ENCODE data around the gene TFAM. TPM values are rescaled to one million over a fixed set of nuclear protein-coding genes. Genes with fewer than 3 reads are reported as not detected.

The TFAM gene
- polyA plus RNA-seq, 1 donor: 30.4 TPM

DNA sequence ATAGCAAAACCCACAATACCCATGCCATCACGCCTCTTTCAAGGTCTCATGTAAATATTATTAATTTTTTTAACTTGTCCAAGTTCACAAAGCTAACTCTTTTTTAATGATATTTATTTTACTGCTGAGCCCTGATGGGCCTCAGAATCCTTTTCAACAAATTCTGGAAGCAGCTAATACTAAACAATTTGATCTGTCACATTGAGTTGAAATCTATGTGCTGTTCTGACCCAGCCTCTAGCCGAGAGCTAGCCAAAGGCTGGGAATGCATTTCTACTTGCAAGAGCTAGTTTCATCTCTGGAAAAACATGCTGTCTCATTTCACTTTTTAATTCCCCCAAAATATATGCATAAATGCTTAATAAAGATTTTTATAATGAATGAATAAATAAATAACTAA lies 47.9 kb downstream of the TFAM start:
- DNase-seq (ENCODE audit: low read depth): no peak

DNA sequence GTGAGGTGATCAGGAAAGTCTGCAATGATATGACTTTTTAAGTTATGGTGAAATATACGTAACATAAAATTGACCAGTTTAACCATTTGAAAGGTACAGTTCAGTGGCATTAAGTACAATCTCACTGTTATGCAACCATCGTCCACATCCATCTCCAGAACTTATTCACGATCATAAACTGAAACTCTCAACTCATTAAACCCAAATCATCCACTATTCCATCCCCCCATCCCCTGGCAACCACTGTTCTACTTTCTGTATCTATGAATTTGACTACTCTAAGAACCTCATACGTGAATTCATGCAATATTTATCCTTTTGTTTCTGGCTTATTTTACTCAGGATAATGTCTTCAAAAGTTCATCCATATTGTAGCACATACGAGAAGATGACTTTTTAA lies 48.4 kb downstream of the TFAM start:
- no peak for DNase-seq (ENCODE audit: low read depth)

DNA sequence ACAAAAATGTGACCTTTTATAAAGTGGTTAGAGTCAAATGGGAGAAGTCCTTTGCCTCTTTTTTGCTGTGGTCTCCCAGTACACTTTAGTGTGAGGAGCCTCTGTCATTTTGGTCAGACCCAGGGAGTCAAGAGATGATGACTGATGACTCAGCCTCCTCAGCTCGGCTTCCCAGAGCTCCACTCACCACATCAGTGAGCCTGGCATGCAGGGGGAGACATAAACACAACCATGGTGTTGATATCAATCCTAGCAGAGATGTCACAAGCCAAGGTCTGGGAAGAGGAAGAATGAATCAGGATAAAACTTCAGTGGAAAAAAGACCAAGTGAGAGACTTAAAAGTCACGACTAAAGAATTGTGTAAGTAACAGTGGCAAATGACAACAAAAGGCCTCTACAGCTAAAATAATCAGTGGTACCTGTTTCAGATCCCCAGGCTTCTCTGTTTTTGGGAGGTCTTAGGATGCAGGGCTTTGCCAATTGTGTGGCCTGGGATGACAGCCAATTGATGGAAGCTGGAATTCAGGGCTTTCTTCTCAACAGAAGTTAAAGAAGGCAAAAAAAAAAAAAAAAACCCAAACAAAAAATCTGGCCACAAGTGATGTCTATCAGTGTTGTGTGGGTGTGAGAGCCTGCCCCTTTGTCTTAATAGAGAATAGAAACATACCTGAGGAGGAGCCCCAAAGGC lies 50.2 kb downstream of the TFAM start:
- DNase-seq (ENCODE audit: low read depth): no peak

DNA sequence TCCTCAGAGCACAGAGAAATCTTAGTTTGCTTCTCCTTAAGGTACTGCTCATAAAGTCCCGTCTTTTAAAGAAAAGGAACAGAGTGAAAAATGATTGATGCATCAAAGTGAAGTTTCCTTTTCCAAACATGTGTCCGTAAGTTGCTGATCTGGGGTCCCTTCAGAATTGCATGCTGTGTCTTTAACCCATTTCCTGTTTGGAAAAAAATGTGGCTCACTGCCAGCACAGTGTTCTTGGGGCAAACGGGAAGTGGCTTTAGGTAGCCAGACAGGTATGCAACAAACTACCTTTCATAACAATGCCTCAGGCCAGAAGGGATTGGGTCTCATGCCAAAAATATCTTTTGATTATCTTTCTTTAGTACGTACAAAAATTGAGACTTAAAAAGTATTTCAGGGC lies 50.9 kb downstream of the TFAM start:
- DNase-seq (ENCODE audit: low read depth): no peak

DNA sequence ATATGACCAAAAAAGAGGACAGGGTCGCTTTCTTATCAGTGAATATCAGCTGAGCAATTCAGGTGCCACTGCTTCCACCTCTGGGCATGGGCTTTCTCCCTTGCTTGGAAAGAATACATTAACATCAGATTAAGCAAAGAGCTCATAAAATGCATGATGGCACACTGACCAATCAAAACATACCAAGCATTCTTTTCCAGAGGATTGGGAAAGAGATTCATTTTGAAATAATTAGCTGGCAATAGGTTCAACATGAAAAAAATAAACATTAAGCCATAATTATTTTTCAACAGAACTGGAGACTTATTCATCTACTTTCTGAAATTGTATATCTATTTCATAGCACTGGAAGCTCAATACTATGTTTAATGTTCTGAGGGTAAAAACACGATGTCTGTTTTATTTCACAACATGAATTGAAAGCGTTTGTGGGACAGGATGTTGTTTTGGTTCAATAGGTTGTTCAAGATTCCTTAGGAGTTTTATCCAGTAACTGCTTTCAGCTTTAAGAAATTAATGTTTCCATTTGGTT lies 53.2 kb downstream of the TFAM start:
- DNase-seq (ENCODE audit: low read depth): no peak

DNA sequence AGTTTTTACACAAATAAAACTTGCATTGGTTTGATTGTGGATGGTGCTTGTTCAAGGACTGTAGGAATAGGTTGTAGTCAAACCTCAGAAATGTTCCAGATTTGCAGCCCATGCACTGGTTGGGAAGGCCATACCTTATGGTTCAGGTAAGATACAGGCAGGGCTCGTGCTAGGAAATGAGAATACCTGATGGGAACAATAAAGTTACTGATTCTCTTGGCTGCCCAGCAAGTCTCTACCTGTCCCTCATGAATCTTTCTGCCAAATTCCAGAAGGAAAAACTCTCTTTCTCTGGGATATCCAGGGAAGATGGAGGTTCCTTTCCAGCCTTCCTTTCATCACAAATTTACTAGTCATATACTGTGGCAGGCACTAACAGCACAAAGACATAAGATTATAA lies 53.8 kb downstream of the TFAM start:
- no peak for DNase-seq (ENCODE audit: low read depth)

DNA sequence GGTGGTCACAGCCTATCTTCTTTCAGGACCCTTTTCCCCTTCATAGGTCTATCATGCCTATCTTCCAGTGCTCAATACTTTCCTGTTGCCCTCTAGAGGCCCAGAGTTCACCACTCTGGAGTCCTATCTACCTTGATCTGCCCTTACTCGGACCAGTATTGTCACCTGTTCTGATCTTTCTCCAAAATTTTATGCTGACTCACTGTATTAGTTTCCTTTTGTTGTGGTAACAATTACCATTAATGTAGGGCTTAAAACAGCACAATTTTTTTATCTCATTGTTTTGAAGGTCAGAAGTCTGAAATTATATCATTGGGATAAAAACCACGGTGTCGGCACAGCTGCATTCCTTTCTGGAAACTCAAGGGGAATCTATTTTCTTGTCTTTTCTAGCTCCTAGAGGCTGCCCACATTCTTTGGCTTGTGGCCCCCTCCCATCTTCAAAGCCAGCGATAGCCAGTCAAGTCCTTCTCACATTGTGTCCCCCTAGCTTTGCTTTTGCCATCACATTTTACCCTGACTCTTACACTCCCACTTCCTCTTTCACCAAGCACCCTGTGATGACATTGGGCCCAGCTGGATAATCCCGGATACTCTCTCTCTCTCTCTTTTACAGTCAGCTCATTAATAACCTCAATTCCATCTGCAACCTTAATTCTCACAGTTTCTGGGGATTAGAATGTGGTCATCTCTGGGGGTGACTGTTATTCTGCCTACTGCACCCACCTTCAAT lies 54.6 kb downstream of the TFAM start:
- DNase-seq (ENCODE audit: low read depth): no peak

DNA sequence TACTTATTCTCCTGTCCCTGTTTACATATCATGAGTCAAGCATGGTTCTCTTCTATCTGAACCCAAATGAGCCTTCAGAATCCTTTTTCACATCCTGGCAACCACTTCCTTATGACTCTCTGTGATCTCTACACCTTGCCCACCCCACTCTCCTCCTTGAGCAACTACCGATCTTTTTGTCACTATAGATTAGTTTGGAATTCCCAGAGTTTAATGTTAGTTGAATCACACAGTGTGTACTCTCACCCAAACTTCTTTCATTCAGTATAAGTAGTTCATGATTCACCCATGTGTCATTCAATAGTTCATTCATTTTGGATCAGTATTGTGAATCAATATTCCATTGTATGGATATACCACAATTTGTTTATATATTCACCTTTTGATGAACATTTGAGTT lies 55.3 kb downstream of the TFAM start:
- DNase-seq (ENCODE audit: low read depth): no peak

DNA sequence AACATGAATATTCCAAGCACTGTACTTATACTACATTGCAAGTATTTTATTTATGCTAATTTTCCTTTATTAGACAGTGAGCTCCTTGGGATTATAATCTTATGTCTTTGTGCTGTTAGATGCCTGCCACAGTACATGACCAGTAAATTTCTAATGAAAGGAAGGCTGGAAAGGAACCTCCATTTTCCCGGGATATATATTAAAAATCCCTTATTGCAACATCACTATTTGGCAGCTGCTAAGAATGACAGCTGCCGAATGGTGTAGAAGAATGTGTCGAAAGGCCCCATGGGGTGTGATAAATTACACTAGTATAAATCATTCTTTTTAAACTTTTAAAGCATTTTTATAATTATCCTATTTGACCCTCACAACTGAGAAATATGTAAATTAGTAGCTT lies 59.1 kb downstream of the TFAM start:
- DNase-seq (ENCODE audit: low read depth): no peak

DNA sequence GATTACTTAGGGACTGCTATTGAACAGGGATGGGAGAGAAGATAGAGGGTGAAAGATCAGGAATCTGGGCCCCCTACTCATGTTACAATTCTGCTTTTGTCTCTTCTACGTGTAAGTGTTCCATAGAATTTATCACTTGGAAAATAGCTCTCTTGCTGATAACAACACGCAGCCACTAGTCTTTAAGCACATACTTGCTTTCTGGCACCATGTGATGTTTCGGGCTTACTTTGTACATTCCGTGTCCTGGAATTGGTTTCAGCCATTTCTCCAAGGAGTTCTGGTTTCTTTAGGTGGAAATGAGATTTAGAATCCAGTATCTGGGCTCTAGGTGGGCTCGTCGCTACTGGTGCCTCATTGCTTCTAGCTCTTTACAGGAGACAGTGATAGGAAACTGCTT lies 59.7 kb downstream of the TFAM start:
- DNase-seq (ENCODE audit: low read depth): no peak

DNA sequence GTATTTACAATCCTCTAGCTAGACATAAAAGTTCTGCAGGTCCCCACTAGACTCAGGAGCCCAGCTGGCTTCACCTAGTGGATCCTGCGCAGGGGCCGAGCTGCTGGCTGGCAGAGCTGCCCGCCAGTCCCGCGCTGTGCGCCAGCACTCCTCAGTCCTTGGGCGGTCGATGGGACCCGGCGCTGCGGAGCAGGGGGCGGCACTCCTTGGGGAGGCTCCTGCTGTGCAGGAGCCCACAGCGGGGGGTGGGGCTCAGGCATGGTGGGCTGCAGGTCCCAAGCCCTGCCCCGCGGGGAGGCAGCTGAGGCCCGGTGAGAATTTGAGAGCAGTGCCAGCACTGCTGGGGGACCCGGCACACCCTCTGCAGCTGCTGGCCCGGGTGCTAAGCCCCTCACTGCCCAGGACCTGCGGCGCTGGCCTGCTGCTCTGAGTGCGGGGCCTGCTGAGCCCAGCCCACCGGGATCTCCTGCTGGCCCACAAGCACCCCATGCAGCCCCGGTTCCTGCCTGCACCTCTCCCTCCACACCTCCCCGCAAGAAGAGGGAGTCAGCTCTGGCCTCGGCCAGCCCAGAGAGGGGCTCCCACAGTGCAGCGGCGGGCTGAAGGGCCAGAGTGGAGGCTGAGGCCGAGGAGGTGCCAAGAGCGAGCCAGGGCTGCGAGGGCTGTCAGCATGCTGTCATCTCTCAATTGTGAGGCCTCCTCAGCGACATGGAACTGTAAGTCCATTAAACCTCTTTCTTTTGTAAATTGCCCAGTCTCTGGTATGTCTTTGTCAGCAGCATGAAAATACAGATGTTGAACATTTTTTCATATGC lies 63.1 kb downstream of the TFAM start:
- no peak for DNase-seq (ENCODE audit: low read depth)

Other genes with a start within 250 kb of the TFAM start
- 3.3 TPM for gene IPMK, start 117.5 kb upstream of the TFAM start, polyA plus RNA-seq (ENCODE audit: insufficient read length)
- 25.2 TPM for gene CISD1, start 116.2 kb upstream of the TFAM start, polyA plus RNA-seq (ENCODE audit: insufficient read length)
- gene UBE2D1, start 50.4 kb upstream of the TFAM start, polyA plus RNA-seq (ENCODE audit: insufficient read length): 14.0 TPM
- gene BICC1, start 127.5 kb downstream of the TFAM start, polyA plus RNA-seq (ENCODE audit: insufficient read length): 14.5 TPM

Data from forelimb muscle (tissue), 1 donor.